HepG2 (cell line): ENCODE results near the gene PSD4. TPM values are rescaled to one million over a fixed set of nuclear protein-coding genes. Genes with fewer than 3 reads are reported as not detected.

Experiments used
- ARID4A ChIP-seq: sonication (generic); formaldehyde crosslinking; IDR thresholded peaks from 2 replicates; pipeline ENCODE4 v1.5.0; 2020; ENCODE audit warnings: mild to moderate bottlenecking, missing genetic modification reagents, borderline replicate concordance
- BCL6 ChIP-seq: IDR thresholded peaks from 2 replicates; pipeline ENCODE4 v1.6.1; 2016; ENCODE audit warnings: missing genetic modification reagents, missing compliant biosample characterization
- CTCF ChIP-seq: sonication (generic); formaldehyde crosslinking; IDR thresholded peaks from 2 replicates; pipeline ENCODE4 v1.5.0; 2020; ENCODE audit warnings: mild to moderate bottlenecking, missing genetic modification reagents, moderate library complexity
- FOXP1 ChIP-seq, 2 experiments: fragments of 450-650 bp in 1 of 2; IDR thresholded peaks; 2 replicates each; pipeline ENCODE4 v1.6.1; 2017 to 2018; ENCODE audit warnings: antibody characterized with exemption in 1 of 2
- IRF9 ChIP-seq: sonication (generic); formaldehyde crosslinking; IDR thresholded peaks from 2 replicates; pipeline ENCODE4 v1.8.0; 2022; ENCODE audit warnings: missing genetic modification reagents, mild to moderate bottlenecking, borderline replicate concordance
- ISL2 ChIP-seq: sonication (generic); formaldehyde crosslinking; IDR thresholded peaks from 2 replicates; pipeline ENCODE4 v1.5.0; 2020; ENCODE audit warnings: missing genetic modification reagents
- KAT7 ChIP-seq: IDR thresholded peaks from 2 replicates; pipeline ENCODE4 v1.6.1; 2018; ENCODE audit warnings: borderline replicate concordance, missing compliant biosample characterization
- PBX2 ChIP-seq: IDR thresholded peaks from 2 replicates; pipeline ENCODE4 v1.6.1; 2016; ENCODE audit warnings: control low read depth
- PHF8 ChIP-seq: sonication (generic); formaldehyde crosslinking; IDR thresholded peaks from 2 replicates; pipeline ENCODE4 v1.5.0; 2020; ENCODE audit warnings: missing genetic modification reagents
- RFX1 ChIP-seq: fragments of 450-650 bp; IDR thresholded peaks from 2 replicates; pipeline ENCODE4 v1.6.1; 2017
- ZFAT ChIP-seq: sonication (generic); formaldehyde crosslinking; conservative IDR thresholded peaks from 2 replicates; pipeline ENCODE4 v1.8.1; 2023; ENCODE audit warnings: missing genetic modification reagents, inconsistent platforms
- ZKSCAN1 ChIP-seq: fragments of 150-350 bp; IDR thresholded peaks from 2 replicates; pipeline ENCODE4 v1.6.1; 2014; ENCODE audit warnings: low read length
- ZNF605 ChIP-seq: sonication (generic); formaldehyde crosslinking; IDR thresholded peaks from 2 replicates; pipeline ENCODE4 v1.8.0; 2022; ENCODE audit warnings: mild to moderate bottlenecking, missing genetic modification reagents
- ZNF619 ChIP-seq: sonication (generic); formaldehyde crosslinking; IDR thresholded peaks from 2 replicates; pipeline ENCODE4 v1.4.0; 2020; ENCODE audit warnings: mild to moderate bottlenecking, missing genetic modification reagents
- ZNF766 ChIP-seq: sonication (generic); formaldehyde crosslinking; IDR thresholded peaks from 2 replicates; pipeline ENCODE4 v1.5.0; 2020; ENCODE audit warnings: missing genetic modification reagents, borderline replicate concordance
- ZSCAN20 ChIP-seq: sonication (generic); formaldehyde crosslinking; IDR thresholded peaks from 2 replicates; pipeline ENCODE4 v1.4.0; 2020; ENCODE audit warnings: missing genetic modification reagents, mild to moderate bottlenecking, borderline replicate concordance
- ZSCAN31 ChIP-seq: sonication (generic); formaldehyde crosslinking; IDR thresholded peaks from 2 replicates; pipeline ENCODE4 v1.5.0; 2020; ENCODE audit warnings: low read depth, mild to moderate bottlenecking, missing genetic modification reagents
- polyA plus RNA-seq, 8 experiments: library from polyadenylated mRNA; depleted of rRNA in 3 of 8; stranded (reverse) in 7 of 8; unstranded in 1 of 8; fragments of >200 nt; fragmentation: Illumina TruSeq in 4 of 8; extraction: Trizol in 4 of 8; gene quantifications; 2 replicates each; pipeline versions ENCODE4 v1.2.1 to v1.2.3, GENCODE V29; 2011 to 2016; ENCODE audit warnings: low read depth in 4 of 8, missing spikeins in 1 of 8, mixed read lengths in 1 of 8; ENCODE audit not compliant: insufficient read depth in 1 of 8
- total RNA-seq, 5 experiments: library from RNA; depleted of rRNA; stranded (reverse); fragments of >200 nt; fragmentation: Illumina TruSeq; extraction: Trizol; gene quantifications; 2 replicates each; pipeline ENCODE4 v1.2.3, GENCODE V29; 2016; ENCODE audit warnings: low read depth in 1 of 5

The PSD4 gene
- total and polyA plus RNA-seq, 2 of the 13 experiments (the other 11 are each of a cell fraction or from before 2014, with no cell fraction given), result 5.8 to 9.4 TPM

- TF ChIP-seq ARID4A (no peak), CTCF (CRISPR knock-in tag) (peak; percentile 82), KAT7 (CRISPR knock-in tag) (peak; percentile 46; the same call in 1 of the 2 replicates), ZFAT (CRISPR knock-in tag) (no peak), PHF8 (CRISPR knock-in tag) (peak; percentile 38; the same call in 1 of the 2 replicates), BCL6 (CRISPR knock-in tag) (0 out of 2 replicates have a peak, but pooled peaks have one; percentile 7), ZSCAN20 (CRISPR knock-in tag) (0 out of 2 replicates have a peak, but pooled peaks have one; percentile 30), ZSCAN31 (CRISPR knock-in tag) (no peak), ZKSCAN1 (no peak), ZNF766 (CRISPR knock-in tag) (no peak), FOXP1 (IDR thresholded peaks at IDR 0.05) (no peak), FOXP1 (CRISPR knock-in tag; IDR thresholded peaks at IDR 0.05) (no peak), RFX1 (no peak), IRF9 (no peak), PBX2 (peak; percentile 70), ZNF605 (CRISPR knock-in tag) (no peak; the same call in 1 of the 2 replicates), ZNF619 (no peak), ISL2 (CRISPR knock-in tag) (0 out of 2 replicates have a peak, but pooled peaks have one; percentile 20)
Observed at GRCh38 chr2:113138428-113139322, 35.1 kb upstream of the PSD4 start (continued).
